CD4-positive, alpha-beta T cell treated with Interleukin-10 for 1 hour (primary cell): ENCODE results near the gene STXBP6.

Experiments used
- DNase-seq: peaks from one replicate; pipeline ENCODE4 v3.0.0-alpha.2; 2020

Gene STXBP6

GRCh38 chr14:25049568-25050268, at the start of gene STXBP6:
TSS of gene STXBP6 (minus strand) at chr14:25050147. CDS start at chr14:24974818, 75,329 bp downstream.
- no peak for DNase-seq

GRCh38 chr14:25097120-25097519, 47.2 kb upstream of the STXBP6 start:
- DNase-seq, result no peak

DNA sequence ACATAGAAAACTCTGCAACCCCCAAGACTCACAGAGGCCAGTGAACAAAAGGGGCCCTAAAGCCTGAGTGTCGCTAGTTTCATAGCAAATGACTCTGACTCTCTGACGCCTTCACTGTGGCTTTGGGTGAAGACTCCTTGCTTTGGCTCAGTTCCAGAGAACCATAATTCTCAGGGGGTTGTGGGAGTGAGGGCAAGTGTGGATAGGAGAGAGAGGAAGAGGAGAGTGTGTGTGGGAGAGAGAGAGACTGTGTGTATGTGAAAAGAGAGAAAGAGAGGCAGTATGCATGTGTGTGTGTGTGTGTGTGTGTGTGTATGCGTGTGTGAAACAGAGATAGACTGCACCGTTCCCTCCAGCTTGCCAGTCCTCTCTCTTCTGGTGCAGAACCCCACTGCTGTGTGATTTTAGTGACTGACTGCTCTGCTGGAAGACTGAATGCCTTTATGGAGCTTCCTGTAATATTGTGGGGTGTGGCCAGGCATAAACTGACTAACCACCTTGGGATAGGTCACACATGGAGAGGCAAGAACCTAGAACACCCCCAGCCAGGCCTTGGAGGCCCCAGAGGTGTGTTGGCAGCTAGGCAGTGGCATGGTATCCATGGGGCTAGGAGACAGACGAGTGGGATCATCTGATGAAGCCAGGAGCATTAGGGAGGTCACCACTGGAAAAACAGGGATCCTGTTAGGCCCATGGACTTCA, 45.9 kb upstream of the STXBP6 start:
- no peak for DNase-seq

DNA sequence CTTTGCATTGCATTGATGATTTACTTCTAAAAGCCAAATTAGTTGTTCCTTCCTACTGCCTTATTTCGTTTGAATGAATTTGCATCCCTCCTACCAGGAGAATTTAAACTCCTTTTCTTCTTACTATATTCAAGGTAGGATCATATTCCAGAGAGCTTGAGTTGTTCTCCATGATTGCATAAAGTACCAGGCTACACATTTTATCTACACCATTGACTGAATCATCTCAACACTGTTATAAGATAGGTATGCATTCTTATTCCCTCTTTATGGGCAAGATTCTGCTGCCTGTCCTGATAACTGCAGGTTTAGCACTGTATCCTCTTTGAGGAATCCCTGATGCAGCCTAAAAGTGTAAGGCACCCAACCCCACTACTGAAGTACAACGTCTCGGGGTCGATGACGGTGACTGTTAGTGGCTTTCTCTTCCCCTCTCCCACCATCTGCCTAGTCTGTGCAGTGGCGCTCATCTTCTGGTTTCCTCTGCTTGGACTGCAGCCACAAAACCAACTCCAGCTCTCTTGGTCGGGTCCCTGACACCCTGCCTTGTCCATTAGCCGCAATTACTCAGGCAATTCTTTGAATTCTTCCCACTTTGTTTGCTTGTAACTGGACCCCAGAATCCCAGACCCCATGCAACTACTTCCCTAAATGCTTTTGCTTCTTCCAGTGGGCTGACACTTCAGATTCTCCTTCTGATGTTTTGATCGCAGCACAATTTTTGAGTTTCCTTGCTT, 44.4 kb upstream of the STXBP6 start:
- no peak for DNase-seq

DNA sequence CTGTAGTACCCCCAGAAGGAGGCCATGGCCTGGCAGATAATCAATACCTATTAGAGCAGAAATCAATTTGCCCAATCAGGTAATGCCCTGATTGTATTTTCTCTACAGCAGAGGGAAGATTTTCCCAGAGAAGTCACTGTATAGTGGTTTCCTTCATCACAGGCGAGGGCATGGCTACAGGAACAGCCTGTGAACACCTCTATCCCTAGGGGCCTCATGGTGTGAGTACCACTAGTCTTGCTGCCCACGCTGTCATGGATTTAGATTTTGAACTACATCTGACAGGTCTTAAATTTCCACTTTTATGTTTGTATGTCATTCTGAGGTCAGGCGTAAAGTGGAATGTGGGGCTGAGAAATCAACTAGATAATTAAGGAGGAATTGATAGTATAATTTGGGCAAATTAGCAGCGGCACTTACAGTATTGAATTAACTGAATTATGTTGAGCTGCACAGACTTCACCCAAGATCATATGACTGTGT, 42.4 kb upstream of the STXBP6 start:
- no peak for DNase-seq

GRCh38 chr14:25090716-25091454, 40.9 kb upstream of the STXBP6 start:
- no peak for DNase-seq

GRCh38 chr14:25090256-25090655, 40.3 kb upstream of the STXBP6 start:
- DNase-seq, result no peak

DNA sequence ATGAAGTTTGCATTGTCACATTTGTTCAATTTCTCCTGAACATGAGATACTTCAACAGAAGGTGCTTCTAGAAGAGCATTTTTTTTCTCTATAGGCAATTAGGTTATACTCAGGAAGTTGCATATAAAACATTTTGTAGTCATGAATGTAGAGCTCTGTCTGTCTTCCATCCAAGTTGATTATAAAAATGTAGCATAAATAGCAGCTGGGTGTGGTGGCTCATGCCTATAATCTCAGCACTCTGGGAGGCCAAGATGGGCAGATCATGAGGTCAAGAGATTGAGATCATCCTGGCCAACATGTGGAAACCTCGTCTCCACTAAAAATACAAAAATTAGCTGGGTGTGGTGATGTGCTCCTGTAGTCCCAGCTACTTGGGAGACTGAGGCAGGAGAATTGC, 39.5 kb upstream of the STXBP6 start:
- DNase-seq, result no peak

- no peak for DNase-seq
Measured at GRCh38 chr14:25086821-25087396, 37.0 kb upstream of the STXBP6 start.

DNA sequence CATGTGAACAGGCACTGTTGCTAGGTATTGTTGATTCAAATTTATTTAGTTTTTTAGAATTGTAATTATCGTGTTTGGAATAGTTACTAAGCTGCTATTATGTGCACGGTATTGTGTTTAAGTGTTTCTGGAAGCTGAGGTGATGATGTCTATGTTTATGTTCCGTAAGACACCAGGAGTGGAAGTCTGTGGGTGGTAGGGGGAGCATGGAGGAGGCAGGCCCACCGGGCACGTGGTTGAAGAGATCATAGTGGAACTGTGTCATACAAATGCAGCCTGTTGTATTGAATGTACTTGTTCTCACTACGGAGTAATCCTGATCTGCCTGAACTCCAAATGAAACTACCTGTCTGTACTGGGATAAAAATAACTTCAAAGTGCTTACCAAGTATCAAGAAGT, 36.1 kb upstream of the STXBP6 start:
- no peak for DNase-seq

GRCh38 chr14:25080682-25081081, 30.7 kb upstream of the STXBP6 start:
- no peak for DNase-seq

DNA sequence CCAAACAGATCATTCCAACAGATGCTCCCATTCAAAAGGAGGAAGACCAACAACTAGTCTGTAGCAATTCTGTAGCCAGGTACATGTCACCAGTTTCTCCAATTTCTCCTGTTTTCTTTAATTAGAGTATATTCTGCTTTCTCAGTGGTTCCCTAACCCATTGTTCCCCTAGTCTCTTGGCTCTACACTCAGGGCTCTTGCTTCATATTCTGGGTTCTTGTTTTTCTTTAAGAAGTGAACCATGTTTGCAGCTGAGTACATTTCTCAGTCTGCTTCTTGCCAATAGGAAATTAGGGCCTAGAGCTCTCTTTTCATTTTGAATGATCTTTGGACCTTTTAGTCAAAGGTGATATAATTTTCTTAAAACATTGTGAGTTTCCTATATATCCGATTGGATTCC, 29.4 kb upstream of the STXBP6 start:
- no peak for DNase-seq

DNA sequence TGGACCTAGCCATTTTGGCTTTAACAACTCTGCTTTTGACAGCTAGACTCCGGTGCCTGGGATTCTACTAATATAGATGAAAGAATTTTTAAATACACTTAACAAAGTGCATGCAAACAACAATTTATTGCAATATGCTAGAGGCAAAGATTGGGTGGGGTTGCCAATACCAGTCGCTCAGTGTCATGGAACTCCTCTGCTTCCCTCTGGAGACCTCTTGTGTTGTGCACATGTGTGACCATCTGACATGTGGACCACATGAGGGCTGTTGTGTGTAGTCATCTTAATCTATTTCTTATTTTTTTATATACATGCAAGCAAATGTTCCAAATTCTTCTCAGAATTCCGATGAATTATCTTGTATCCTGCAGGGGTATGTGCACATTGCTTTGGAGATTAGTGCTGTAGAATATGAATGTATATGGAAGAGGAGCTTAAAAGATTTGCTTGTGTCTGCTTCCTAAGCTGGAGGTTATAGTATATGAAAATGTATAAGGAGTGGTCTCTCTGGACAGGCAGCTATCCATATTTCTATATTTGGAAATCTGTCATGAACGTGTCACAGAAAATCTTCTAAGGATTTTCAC, 24.2 kb upstream of the STXBP6 start:
- DNase-seq, result no peak

DNA sequence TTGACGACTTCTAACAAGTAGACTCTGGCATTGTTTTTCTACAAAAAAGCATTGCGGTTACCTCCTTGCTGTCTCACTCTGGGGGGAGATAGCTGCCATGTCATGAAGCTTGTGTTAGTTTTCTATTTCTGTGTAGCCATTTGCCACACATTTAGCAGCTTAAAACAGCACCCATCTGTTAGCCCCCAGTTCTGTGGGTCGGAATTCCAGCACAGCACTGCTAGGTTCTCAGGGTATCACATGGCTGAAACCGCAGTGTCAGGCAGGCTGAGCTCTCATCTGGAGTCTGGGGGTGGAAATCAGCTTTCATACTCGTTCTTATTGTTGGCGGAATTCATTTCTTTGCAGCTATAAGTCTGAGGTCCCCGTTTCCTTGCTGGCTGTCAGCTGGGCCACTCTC, 19.9 kb upstream of the STXBP6 start:
- no peak for DNase-seq

DNA sequence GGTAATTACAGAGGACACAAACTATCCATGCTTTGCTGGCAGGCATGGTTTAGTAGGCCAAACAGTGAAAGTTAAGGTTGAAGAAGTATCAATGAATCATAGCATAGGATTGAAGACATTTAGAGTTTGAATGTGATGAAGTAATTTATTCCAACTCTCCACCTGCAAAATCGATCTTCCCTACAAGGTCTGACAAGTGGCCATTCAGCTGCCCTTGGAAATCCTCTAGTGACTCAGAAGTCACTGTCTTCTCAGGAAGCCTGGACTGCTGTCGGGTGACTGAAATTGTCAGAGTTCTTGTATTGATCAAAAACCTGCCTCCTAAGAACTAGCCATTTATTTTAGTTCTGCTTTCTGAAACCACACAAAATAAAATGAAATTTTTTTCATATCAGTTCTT, 17.7 kb upstream of the STXBP6 start:
- no peak for DNase-seq

DNA sequence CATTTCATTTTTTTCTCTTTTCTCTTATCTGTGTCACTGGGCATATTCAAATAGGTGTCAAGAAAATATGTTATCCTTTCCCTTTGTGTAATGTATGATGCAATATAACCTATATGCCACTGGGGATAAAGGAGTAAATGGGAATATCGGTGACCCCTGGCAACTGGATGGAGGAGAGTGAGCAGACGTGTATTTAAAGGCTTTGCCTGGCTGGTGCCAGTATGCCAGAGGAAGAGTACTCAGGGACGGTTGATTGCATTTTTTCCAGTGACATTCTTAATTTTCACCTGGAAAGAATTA, 12.0 kb upstream of the STXBP6 start:
- DNase-seq, result no peak

DNA sequence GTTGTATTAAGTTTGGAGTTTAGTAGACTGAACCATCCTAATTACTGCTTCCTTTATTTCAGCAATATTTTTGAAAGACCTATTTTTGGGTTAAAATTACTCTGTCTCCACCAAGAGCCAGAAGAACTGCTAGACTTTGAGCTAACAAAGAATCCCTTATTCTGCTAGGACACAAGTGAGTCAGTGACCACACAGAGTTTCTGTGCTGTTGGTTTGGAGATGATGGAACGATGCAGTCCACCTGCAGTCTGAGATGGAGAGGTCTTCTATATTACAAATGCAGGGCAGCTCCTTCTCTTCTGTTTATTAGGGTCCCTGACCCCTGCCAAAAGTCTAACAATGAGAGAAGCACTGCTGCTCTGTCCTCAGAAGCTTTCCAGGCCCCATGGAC, 6.7 kb upstream of the STXBP6 start:
- DNase-seq, result no peak

- no peak for DNase-seq
Measured at GRCh38 chr14:25055992-25056687, 6.2 kb upstream of the STXBP6 start.

GRCh38 chr14:25055005-25055404, 5.1 kb upstream of the STXBP6 start:
- no peak for DNase-seq

- no peak for DNase-seq
Measured at GRCh38 chr14:25053585-25053984, 3.6 kb upstream of the STXBP6 start.

GRCh38 chr14:25052921-25053320, 3.0 kb upstream of the STXBP6 start:
- no peak for DNase-seq

DNA sequence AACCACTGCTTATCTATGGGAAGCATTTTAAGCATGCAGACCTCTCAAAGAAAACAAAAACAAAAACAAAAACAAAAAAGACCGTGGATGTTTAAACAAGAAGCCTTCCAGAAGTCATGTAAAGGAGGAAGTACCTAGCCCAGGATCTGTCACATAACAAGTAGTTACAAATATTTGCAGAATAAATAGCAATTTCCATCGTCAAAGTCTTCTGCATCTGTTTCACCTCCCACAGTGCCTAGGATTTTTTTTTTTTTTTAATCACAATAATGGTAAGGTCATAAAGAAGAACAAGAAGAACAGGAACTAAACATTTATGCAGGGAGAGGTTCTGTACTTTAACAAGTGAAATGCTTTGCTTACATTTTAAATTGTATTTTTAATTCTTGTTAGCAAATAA, 2.4 kb upstream of the STXBP6 start:
- DNase-seq, result no peak
